Activated CD4-positive, alpha-beta T cell treated with anti-CD3 and anti-CD28 coated beads, Interleukin-2, amount 50 U/mL, for 24 hours (primary cell): ENCODE data around the gene ASCL5.

Experiments used
- DNase-seq, 2 donors: peaks; one replicate each; pipeline ENCODE4 v3.0.0-alpha.2; 2020; ENCODE audit warnings: low read depth in 1 of 2, low spot score in 1 of 2

The ASCL5 gene

DNA sequence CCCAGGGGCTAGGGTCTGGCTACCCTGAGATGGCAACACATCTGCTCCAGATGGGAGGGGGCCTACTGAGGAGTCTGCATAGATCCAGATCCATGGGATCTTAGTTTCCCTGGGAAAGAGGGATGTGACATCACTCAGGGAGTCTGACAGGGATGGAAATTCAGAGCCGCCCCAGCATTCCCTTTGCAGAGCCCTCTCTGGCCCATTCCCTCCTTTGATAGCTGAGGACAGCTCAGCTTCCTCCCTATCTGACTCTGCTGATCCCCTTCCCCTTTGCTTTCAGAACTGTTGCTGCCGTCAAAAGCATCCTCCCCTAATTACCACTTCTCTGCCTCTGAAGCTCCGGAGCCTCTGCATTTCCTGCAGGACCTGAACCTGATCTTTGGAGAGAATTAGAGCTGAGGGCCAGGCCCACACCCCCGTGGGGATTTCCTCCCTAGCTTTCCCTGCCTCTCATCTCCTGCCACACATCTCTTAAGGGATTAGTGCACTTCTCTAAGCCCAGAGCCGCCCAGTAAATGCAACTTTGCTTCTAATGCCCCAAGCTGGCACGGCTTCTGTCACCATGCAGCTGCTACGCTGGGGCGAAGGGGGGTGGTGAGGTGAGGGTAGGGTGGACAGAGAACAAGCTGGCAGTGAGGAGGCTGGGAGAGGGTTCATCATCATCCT lies 9.5 kb upstream of the ASCL5 start:
- DNase-seq, result no peak

DNA sequence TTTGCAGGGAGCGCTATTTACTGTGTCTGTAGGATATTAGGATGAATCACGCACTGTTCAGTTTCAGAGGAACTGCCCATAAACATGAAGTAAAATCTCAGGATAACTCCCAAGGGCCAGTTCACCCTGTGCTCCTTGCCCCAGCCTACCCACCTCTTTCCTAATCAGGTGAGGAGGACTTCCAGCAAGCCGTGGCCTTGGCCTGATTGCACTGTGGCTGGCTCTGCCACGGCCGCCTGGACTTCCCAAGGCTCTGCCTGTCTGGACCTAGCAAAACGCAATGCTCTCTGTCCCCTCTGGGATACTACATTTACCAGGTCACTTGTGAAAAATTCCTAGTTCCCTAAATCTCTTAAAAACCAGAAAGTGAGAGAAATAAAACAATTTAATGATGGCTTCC lies 7.4 kb upstream of the ASCL5 start:
- DNase-seq, result no peak

DNA sequence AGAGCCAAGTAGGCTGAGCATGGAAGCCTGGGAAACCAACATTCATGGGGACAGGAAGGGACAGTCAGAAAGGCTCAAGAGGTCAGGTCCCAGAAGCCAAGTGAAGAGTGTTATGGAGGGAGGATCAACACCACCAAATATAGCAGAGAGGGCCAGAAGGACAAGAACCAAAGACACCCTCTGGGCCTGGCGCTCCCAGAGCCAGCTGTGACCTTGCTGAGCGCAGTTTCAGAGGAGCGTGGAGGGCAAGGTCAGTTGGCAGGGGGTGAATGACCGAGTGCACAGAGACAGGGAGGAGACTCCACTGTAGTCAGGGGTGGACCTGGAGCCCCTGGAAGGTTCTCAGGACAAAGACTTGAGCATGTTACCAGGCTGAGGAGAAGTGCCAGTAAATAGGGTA lies 4.4 kb upstream of the ASCL5 start:
- DNase-seq, result no peak

DNA sequence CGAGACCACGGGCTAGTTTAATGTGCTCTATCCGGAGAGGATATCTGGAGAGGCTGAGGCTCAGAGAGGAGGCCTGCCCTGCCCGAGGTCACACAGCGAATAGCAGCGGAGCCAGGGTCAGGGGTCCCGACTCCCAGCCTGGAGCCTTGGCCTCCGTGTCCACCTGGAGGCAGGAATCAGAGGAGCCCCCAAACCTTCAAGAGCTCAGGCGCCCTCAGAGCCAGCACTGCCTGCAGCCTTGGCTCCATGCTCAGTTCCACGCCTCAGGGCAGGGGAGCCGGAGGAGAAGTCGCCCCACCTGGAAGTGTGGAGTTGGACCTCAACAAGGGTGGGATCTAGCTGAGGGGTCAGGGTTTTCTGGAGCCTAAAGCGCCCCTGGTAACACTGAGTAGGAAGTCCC lies 2.0 kb upstream of the ASCL5 start:
- no peak for DNase-seq

DNA sequence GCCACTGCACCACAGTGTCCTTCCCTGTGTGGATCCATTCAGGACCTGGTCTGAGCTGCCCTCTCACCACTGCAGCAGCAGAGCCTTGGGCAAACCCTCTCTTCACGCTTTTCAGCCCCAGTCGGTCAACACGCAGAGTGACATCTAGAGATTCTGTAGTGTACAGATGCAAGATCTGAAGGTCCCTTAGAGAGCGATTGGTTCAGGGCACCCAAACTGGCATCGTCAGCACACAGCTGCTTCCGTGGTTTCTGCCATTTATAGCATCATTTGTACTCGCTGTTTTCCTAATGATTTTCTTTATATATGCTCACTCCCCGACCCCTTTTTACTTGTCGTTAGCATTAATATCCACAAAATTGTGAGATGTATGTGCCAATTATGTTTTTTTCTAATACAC lies 1.5 kb upstream of the ASCL5 start:
- DNase-seq, result no peak

DNA sequence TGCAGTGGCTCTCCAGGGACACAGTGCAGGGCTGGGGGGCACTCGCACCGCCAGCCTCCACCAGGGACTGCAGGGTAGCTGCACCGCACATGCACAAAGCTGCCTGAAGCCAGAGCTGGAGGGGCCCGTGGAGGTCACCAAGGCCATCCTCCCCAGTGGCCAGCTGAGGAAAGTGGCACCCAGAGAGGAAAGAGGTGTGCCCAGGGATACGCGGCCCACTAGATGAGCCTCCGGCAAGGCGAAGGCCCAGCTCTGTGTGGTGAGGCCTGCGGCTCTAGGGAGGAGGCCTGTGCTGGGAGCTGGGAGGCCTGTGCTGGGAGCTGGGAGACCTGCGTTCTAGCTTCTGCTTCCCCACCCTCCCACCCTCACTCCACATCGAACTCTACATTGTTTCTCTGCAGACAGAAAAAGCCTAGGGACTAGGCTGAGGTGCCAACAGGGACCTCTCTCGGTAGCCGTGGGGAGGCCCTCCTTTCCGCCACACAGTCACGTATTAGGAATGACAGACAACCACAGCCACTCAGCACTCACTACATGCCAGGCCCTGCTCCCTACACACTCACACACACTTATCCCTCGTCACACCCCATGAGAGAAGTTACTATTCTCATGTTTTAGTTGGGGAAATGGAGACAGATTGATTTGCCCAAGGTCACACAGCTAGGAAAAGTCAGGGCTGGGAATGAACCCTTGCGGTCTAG lies 921 bp upstream of the ASCL5 start:
- no peak for DNase-seq

DNA sequence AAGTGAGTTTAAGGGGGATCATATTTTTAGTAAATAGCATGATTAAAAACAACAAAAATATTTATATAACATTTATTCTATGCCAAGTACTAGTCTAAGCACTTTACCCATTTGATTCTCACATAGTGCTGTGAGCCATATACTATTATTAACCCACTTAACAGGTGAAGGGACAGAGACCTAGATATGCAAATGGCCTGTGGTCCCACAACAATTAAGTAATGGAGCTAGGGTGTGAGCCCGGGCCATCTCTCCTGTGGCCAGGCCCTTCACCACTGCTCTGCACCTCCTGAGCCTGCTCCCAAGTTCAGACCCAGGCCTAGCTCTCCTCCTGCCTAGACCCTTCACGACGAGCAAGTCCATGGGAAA lies 537 bp downstream of the ASCL5 start:
- DNase-seq, result no peak

DNA sequence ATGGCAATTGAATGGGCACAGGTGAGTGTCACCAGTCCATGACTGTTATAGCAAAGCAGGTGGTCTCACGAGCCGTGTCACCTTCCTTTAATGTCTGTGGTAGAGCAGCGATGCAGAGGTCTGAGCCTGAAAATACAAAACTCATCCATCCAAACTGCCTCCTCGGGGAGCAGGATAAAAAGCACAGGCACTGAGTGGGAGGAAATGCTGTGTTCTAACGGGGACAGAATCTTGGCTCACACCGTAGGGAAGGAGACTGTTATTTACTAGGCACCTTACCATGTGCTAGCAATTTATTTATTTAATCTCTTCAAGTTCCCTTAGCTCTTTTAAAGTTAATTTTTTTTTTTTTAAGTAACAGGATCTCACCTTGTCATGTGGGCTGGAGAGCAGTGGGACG lies 1.2 kb downstream of the ASCL5 start:
- DNase-seq, result no peak

DNA sequence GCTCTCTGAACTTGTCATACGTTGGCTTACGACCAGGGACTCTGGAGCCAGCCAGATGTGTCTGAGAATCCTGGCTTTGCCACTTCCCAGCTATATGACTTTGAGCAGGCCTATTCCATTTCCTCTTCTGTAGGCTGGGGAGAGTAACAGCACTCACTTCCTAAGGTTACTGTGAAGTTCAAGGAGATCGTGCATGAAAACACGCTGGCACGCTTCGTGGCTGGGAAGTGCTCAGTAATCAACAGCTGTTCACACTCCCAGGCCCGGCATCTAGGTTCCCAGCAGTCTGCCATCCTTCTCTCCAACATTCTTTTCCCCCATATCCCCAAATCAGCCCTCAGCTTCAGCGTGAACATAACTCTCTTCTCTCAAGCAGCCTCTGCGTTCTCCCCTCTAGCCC lies 2.0 kb downstream of the ASCL5 start:
- no peak for DNase-seq

DNA sequence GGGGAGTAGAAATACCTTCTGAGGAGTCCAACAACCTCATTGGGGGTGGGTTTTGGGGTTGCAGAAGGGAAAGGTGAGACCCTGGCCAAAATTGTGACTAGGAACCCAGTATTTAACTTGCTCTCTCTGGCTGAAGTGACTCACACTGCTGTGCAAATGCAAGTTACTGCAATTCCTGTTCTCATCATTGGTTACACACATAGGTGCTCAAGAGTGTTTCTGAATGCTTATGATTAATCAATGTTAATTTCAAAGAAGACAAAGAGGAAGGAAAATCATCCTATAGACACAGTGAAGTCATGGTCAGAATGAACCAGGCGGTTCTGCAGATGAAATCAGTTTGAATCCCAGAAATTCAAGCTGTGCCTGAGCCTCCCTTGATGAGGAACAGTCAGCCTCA lies 3.1 kb downstream of the ASCL5 start:
- no peak for DNase-seq

DNA sequence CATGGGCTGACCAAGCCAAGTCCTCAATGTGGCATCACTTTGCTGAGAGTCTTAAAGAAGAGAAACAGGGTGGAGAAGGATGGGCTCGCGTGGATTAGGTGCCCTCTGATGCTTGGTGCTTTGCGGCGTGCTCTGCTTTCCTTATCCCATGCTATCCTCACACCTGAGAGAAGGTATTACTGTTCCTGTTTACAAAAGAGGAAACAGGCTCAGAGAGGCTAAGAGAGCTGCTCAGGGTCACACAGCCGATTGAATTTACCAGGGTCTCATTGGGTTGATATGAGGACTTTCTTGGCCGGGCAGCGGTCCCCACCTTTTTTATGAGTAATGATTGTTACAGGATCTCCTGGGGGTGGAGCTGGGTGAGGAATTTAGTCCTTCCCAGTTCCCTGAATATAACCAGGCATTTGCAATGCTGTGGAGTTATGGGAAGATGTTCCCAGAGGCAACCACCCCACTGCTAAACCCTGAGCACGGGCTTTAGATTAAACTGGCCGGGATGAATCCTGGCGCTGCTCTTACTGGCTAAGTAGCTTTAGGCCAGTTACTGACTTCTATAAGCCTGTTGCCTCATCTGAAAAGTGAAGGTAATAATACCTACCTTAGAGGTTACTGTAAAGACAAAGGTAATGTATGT lies 4.5 kb downstream of the ASCL5 start:
- no peak for DNase-seq

DNA sequence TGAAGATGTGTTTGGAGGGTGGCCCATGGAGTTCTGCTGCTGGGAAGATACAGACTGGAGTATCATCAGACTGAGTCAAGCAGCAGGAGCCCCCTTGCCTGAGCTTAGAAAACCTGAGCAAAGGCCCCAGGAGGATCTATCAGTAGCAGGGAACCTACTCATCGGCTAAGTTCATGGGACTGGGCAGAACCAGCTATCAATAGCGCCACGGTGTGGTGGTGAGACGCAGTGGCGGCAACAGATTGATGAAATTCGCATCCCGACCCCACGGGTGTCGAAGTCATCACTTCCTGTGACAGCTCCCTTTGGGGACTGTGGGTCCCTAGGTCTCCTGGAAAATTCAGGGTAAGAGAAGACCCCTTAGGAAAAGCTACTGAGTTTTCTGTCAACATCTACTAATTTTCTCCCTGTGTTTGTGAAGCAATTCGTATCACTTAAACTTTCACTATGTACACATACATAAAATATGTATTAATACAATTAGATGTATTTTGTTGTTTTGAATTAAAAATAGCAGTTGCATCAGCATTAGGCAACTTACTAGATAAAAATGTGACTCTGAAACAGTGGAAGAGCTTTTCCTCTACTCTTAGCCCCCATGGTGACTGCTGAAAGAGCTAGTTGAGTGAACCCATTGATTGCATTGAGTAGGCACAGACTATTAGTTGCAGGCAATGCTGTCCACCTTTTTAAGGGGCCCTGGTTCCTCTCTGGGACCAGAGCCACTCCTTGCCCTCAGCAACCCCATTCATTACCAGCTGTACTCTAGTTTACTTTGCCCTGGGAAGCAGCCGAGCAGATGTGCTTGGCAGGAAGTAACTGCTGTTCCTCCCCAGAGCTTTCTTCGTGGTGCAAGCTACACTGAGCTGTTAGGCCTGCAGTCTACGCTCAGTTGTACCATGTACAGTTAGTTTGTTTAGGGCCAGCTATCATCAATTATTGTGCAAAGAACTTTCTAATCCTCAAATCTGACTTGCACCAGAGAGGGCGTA lies 7.5 kb downstream of the ASCL5 start:
- DNase-seq, result peak in 1 of 2 donors; percentile 6

DNA sequence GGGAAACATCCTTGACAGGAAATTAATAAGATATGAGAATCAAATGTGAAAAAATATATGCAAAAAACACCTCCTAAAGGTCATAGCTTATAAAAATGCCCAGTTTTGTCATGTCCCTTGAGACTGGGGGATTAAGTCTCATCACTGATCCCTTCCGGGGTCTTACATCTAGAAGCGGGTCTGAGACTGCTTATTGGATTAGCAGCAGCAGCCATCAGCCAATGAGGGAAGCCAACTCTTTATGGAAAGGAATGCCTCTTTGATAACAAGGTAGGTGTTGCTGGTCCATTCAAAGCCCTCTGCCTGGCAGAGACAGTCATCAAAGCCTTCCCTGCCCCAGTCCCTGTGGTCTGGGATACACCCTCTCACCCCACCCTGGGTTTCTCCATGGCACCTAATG lies 10.9 kb downstream of the ASCL5 start:
- no peak for DNase-seq

DNA sequence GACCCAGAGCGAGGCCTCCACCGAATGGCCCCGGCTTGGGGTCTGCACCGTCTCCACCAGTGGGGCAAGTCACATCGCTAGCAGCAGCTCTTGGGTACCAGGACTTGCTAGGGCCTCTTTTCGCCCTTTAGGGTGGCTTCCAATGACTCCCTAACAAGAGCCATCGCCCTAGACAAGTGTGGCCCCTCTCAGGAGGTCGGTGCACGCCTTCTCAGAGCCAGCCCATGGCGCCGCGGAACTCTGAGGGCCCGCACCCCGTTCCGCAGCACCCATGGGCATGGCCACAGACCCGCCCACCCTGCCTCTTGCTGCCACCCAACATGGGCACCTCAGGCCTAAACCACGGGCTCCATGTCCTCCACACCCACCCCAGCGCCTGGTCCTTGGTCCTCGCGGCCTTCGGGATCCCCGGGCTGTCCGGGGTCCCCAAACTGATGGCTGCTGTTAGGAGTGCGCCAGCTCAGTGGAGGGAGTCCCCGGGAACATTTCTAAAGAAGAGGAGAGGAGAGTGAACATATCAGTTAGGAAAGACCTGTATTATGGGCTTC lies 11.5 kb downstream of the ASCL5 start:
- no peak for DNase-seq

DNA sequence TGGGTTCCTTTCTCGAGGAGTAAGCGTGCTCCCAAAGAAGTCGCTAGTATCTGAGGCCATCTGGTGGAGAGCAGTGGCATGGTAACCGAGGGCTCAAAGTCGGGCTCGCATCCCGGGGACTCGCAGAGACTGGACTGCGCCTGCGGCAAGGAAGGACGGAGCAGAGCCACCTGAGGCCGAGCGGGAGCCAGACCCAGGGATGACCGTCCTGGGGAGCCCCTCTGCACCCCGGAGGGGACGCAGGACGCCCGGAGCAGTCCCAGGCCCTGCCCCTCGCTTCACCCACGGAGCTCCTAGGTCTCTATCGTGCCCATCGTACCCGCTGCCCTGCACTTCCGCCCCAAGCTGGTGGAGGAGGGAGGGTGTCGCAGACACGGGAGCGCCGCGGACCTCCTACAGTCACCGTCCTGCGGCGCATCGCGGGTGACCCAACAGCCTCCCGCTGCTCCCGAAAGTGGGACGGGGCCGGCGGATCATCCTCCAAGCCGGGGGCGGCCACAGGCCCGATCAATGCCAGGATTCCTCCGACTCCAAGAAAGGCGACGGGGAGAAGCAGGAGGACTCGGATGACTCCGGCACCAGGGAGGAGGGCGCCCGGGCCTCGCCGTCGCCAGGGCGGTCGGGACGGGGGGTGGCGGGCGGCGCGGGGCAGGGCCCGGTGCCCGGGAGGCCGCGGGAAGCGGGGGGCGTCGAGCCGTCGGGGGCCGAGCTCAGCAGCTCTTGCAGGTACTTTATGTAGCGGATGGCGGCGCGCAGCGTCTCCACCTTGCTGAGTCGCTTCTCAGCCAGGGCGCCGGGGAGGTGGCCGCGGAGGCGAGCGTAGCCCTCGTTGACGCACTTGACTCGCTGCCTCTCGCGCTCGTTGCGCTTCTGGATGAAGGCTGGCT lies 12.5 kb downstream of the ASCL5 start:
- DNase-seq, result peak; percentile 59 to 67

DNA sequence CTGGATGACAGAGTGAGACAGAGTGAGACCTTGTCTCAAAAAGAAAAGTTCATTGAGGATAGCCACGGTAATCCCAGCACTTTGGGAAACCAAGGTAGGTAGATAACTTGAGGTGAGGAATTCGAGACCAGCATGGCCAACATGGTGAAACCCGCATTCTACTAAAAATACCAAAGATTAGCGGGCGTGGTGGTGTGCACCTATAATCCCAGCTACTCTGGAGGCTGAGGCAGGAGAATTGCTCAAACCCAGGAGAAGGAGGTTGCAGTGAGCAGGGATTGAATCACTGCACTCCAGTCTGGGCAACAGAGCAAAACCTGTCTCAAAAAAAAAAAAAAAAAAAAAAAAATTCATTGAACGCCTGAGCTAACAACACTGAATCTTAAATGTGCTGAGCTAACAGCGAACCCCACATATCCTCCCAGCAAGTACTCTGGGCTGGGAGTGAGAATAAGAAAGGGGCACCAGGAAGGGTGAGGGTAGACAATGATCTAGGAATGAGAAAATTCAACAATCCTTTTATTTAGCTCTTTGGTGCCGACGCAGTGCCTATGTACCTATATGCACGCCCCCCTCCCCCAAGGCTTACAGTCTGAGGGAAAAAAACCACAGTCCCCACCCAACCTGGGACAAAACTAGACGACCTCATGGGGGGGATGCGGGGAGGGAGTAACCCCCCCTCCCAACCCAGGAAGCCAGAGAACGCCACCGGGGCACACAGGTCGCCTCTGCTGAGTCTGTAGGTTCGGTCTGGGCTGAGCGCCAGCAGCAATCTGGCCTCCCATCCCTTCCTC lies 13.3 kb downstream of the ASCL5 start:
- DNase-seq, result no peak

DNA sequence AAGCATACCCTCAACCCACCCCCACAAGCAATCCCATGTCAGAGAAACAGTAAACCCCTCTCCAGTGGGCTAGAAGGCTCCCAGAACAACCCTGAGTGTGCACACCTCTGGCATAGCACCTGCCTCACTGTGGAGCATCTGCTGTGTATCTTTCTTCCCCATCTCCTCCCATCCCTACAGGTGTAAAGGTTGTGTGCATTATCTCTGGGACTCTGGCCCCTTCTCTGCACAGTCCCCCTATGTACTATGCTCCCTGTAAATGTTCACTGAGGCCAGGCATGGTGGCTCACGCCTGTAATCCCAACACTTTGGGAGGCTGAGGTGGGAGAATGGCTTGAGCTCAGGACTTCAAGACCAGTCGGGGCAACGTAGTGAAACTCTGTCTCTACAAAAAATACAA lies 14.1 kb downstream of the ASCL5 start:
- no peak for DNase-seq

DNA sequence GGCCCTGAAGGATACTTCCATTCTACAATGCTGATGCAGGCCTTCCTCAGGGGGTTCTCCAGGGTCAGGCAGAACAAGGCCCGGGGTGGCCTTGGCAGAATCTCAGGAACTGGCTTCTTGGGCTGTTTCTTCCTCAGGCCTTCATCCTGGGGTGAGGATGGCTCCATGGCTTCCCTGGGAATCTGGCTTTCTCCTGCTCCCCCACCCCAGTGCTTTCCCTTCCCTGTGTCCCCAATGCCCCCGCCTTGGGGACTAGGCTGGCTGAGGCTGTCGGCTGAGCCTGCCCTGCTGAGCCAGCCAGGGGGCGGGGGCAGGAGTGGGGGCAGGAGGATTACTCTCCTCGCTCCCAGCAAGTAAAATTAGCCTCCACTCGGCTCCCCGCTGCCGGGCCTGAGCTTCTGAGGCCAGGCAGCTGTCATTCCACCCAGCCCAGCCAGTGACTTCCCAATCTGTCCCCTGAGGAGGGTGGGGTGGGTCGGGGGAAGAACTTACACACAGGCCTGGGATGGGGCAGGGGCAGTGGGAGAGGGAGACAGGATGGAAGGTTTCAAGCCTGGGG lies 14.7 kb downstream of the ASCL5 start, which contains the start of gene CACNA1S:
Gene CACNA1S (minus strand): TSS at position 254 of the 559 bp plus-strand sequence. CDS start 87 bp downstream, at position 167.
- no peak for DNase-seq

DNA sequence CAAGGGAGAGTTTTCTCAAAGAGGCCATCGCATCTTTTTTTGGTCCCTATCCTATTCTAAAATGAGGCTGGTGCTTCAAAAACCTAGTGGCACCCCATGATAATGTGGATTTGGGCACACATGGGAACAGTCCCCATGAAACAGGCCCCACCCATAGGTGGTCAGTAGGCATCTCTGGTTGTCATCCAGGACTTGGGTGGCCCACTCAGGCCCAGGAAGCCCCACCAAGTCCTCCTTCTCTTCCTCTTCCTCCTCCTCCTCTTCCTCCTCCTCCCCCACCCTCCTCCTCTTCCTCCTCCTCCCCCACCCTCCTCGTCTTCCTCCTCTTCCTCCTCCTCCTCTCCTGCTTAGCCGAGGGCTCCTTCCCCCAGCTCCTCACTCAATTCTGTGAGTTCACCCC lies 15.3 kb downstream of the ASCL5 start:
- DNase-seq, result no peak
